SIG-M5 (cell line): ENCODE data around the gene UVSSA.
"Not testable (repeated sequence)": the region's sequence is repeated elsewhere in the genome, so short reads cannot be mapped to it uniquely, and the experiment has no call there.

ENCODE experiments used
- DNase-seq: peaks from one replicate; lab custom pipeline; 2025; lab: John Stamatoyannopoulos, UW

UVSSA gene

GRCh38 chr4:1317177-1318045 lies 29.6 kb upstream of the UVSSA start:
- DNase-seq = no peak

- DNase-seq = no peak
Observed at GRCh38 chr4:1318046-1318375, 29.0 kb upstream of the UVSSA start.

DNA sequence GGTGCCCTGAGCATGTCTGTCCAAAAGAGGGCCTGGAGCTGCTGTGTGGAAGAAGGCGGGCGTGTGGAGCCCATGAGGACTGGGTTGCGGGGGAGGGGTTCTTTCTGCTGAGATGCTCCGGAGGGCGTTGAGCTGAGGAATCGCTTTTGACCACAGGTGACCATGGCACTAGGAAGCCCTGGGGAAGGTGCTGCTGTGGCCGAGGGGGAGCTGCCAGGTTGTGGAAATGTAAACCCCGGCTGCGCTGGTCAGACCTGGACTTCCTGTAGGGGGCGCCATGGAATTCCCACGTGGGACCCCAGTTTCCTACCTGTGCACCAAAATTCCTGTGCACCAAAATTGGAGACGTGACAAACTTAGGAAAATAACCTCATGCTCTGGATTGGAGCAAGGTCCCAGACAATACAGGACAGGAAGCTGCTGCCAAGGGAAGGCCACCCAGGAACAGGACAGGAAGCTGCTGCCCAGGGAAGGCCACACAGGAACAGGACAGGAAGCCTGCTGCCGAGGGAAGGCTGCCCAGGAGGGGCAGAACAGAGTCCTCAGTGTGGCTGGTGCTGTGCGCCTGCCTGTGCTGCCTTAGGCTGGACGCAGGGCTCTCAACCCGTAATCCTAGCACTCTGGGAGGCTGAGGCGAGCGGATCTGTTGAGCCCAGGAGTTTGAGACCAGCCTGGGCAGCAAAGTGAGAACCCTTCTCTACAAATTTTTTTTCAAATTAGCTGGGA lies 28.4 kb upstream of the UVSSA start:
- no peak for DNase-seq

GRCh38 chr4:1321486-1321885 lies 25.5 kb upstream of the UVSSA start:
- no peak for DNase-seq

DNA sequence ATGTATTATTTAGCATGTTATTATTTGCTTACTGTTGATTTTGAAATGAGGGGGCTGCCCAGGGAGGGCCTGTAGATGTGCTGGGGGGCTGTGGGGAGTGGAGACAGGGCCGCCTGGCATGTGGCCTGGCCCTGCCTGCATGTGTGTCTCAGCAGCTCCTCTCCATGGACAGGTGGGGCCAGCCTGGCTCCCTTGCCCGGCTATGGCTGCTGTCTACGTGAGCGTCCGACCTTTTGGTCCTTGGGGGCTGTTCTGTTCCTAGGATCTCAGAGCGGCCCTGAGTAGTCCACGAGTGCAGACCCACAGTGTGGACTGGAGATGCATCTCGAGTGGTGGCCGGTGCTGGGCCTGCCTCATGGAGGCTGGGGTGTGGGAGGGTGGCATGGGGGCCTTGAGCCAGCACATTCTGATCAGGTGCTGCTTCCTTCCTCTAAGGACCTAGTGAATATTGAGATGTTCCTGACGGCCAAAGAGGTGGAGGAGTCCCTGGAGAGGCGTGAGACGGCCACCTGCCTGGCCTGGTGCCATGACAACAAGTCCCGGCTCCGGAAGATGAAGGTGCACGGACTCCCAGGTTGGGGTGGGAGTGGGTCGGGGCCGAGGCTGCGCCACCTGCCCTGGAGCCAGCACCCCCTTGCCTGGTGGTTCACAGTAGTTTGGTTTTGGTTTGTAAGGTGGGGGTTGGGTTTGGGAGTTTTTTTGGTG lies 24.9 kb upstream of the UVSSA start:
- no peak for DNase-seq

DNA sequence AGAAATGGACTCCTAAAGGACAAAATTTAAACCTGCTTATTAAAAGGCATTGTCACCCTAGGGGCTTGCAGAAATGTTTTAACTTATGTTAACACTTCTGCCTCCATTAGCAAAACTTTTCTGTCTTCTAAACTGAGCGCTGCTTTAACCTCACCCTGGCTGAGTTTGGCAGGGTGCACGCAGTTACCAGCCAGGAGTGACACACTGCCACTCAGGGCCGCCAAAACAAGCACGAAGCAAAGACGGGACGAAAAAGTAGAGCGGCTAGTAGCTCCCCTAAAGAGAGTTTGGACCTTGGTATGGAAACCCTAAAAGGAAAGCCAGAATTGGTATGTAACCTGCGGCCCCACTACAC lies 23.8 kb upstream of the UVSSA start:
- no peak for DNase-seq

GRCh38 chr4:1323635-1324442 lies 23.2 kb upstream of the UVSSA start:
- no peak for DNase-seq

DNA sequence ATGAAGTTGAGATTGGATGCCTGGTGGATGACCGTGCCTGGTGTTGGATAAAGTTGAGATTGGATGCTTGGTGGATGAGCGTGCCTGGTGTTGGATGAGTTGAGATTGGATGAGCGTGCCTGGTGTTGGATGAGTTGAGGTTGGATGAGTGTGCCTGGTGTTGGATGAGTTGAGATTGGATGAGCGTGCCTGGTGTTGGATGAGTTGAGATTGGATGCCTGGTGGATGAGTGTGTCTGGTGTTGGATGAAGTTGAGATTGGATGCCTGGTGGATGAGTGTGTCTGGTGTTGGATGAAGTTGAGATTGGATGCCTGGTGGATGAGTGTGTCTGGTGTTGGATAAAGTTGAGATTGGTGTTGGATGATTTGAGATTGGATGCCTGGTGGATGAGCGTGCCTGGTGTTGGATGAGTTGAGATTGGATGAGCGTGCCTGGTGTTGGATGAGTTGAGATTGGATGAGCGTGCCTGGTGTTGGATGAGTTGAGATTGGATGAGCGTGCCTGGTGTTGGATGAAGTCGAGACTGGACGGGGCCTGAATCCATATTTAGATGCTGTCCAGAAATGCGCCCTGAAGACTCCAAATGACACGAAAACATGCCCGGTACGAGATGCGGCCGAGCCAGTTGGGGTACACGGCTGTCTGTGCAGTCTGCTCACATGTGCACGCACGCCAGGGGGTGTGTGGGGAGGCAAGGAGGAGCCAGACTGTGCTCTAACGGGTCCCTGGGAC lies 22.4 kb upstream of the UVSSA start:
- not testable (repeated sequence) for DNase-seq

GRCh38 chr4:1325176-1325480 lies 21.9 kb upstream of the UVSSA start:
- no peak for DNase-seq

- no peak for DNase-seq
Observed at GRCh38 chr4:1325681-1326635, 21.1 kb upstream of the UVSSA start.

DNA sequence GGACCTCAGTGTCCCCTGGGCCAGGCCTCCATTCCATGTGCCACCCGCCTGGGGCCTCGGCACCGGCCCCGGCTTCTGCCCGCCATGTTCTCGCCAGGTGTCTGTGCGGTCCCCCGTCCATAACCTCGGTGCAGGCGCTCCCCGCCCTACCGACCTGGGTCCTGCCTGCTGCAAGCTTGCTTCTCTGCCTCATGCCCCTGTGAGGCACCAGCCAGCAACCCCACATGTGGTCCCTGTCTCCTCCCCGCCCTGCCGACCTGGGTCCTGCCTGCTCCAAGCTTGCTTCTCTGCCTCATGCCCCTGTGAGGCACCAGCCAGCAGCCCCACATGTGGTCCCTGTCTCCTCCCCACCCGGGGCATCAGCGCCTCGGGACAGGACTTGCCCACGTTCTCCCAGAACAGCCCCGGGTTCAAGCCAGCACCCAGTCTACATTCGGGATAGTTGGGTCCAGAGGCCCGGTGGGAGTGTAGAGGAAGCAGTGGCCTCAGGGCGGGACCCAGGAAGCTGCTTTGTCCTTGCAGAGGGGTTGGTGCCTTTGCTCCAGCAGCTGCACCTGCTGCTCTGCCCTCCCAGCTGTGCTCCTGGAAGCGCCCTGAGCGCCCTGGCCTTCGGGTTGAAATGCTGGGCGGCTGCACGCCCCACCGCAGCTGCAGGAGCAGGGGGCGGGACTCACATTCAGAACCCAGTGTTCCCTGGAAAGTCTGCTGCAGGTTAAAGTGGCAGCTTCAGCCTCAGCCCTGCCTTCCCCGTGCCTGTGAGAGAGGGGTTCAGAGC lies 20.1 kb upstream of the UVSSA start:
- no peak for DNase-seq

DNA sequence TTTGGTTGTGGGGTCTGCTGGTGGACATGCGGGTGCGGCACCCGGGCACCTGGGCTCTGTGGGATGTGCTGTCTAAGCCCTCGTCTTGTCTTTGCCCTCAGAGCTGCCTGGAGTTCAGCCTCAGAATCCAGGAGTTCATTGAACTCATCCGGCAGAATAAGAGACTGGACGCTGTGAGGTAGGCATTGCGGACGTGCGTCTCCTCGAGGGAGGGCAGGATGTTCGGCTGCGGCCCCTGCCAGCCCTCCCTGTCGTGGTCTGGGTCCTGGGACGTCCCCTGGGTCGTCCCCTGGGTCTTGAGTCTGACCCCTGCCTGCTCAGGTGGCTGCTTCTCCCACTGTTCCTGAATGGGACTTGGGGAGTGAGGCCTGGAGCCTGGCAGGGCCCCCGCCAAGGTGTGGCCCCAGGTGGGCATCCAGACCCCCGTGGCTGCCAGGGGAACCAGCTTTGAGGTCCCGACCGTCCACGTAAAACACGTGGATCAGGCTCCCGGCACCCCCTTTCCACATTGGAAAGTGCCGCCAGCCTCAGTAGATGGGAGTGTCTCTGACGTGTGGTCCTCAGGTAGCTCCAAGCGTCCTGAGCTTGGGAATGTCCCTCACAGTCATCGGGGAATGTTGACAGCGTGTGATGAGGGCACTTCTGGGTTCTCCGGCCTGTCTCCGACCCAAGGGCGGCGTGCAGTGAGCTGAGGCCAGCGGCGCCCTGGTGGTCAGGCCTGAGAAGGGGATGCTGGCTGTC lies 19.3 kb upstream of the UVSSA start:
- no peak for DNase-seq

DNA sequence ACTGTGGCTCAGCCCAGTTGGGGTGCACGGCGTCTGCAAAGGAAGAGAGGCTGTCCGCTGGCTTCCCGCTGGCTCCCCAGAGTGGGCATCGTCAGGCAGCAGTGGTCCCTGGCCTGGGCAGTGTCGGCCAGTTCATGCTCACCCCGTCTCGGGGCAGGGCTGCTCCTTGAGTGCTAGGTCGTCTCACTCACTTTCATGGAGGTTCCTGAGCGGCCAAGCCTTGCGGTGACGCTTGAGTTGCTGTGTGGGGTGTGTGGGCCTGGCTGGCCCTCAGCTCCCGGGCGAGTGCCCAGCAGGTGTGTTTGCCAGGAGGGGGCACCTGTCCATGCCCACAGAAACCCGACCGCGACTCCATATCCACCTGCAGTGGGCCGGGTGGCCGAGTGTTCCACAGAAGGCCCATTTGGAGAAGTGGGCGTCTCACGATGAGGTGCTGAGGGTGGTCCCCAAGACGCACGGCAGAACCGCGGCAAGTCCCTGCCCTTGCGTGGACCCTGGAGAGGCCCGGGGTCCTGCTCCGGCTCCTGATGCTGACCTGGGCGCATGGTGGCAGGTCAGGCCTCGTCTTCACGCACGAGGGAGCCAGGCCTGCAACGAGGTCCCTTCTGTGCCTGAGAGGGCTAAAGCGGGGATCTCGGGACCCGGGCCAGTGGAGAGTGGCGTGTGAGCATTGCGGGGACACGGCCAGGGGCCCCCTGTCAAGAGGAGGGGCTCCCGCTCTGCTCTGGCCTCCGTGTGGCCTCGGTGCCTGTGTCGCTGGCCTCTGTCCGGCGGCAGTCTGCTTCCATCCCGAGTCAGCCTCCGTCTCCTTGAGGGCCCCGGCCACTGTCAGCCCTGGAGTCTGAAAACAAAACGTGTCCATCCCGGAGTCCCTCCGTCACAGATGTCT lies 18.5 kb upstream of the UVSSA start:
- DNase-seq = no peak

DNA sequence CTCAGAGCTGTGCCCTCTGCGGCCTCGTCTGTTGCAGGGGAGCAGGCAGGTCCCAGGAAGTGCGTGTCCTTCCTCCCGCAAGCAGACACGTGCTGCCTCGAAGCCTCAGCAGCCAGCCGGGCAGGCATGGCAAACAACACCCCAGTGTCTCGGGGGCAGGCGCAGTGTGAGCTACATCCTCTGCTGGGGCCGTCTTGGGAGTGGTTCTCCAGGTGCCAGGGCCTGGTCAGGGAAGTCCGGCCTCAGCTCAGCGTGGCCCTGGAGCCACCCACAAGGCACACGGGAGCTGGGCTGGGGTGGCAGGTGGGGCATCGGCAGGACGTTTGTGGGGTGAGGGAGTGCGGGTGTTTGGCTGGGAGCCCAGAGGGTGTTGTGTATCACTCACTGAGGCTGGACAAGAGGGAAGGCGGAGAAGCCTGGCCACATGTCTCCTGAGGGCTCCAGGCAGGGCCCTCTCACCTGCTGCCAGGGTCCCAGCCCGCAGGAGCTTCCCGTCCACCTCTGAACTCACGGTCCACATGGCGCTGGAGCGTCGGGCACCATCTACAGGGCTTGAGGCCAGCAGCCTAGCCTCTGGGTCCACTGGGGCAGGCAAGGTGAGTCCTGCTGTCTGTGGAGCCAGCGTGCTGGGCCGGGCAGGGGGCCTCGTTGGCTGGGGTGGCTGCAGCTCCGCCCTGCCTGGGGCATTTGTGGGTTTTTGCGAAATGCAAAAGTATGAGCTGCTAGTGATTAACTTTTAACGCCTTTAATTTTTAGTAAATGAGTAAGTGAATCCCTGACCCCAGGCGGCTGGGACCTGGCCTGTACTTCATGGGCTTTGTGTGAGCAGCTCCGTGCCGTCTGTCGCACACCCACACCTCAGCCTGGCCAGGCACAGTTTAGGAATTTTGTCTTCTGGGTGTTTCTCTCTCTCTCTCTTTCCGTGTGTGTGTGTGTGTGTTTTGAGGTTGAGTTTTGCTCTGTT lies 17.3 kb upstream of the UVSSA start:
- DNase-seq = no peak

- no peak for DNase-seq
Observed at GRCh38 chr4:1330761-1331590, 16.0 kb upstream of the UVSSA start.
